SU-DHL-6 (cell line): Measurements from ENCODE around the gene NTHL1.

Experiments used
- H2AFZ ChIP-seq: fragments of 200-600 bp; sonication (generic); 2 replicates; pipeline ENCODE4 v1.6.1; 2014; ENCODE audit warnings: low read depth, mild to moderate bottlenecking, moderate library complexity, mixed read lengths, antibody characterized with exemption, low read length; ENCODE audit not compliant: severe bottlenecking
- H3F3A ChIP-seq: fragments of 200-600 bp; shearing (Covaris generic); 2 replicates; pipeline ENCODE4 v1.6.0; 2016; ENCODE audit warnings: antibody characterized with exemption, mild to moderate bottlenecking; ENCODE audit not compliant: insufficient read depth
- H3K27ac ChIP-seq: fragments of 200-600 bp; sonication (generic); 2 replicates; pipeline ENCODE4 v1.5.1; 2016; ENCODE audit warnings: low read depth, mild to moderate bottlenecking, low read length, moderate library complexity, mixed read lengths
- H3K27me3 ChIP-seq: fragments of 200-600 bp; sonication (generic), shearing (Covaris generic); 2 replicates; pipeline ENCODE4 v1.6.0; 2014; ENCODE audit warnings: mild to moderate bottlenecking, low read length
- H3K36me3 ChIP-seq: fragments of 200-600 bp; sonication (generic); 2 replicates; pipeline ENCODE4 v1.6.1; 2014; ENCODE audit warnings: mild to moderate bottlenecking, low read length, mixed read lengths
- H3K4me2 ChIP-seq: fragments of 300-600, 200-600 bp; shearing (Covaris generic), sonication (generic); 2 replicates; pipeline ENCODE4 v1.6.0; 2014; ENCODE audit warnings: low read length, low read depth, mild to moderate bottlenecking; ENCODE audit not compliant: poor library complexity, severe bottlenecking
- H3K4me3 ChIP-seq: fragments of 200-600 bp; sonication (generic); 2 replicates; pipeline ENCODE4 v1.5.1; 2014; ENCODE audit warnings: antibody characterized with exemption, low read length, mild to moderate bottlenecking, mixed read lengths; ENCODE audit not compliant: insufficient read depth, poor library complexity, severe bottlenecking
- H3K79me2 ChIP-seq: fragments of 200-600 bp; sonication (generic); 2 replicates; pipeline ENCODE4 v1.6.1; 2014; ENCODE audit warnings: mild to moderate bottlenecking, low read length, moderate library complexity; ENCODE audit not compliant: insufficient read depth
- H3K9ac ChIP-seq: fragments of 200-600 bp; sonication (generic); 2 replicates; pipeline ENCODE4 v1.7.0; 2014; ENCODE audit warnings: mild to moderate bottlenecking, low read length
- H3K9me2 ChIP-seq: fragments of 200-600 bp; sonication (generic); replicated peaks from 2 replicates; pipeline ENCODE4 v1.6.1; 2014; ENCODE audit warnings: low read length; ENCODE audit not compliant: insufficient read depth
- H3K9me3 ChIP-seq: fragments of 200-600 bp; sonication (generic); 2 replicates; pipeline ENCODE4 v1.6.1; 2014; ENCODE audit warnings: low read length, mixed read lengths; ENCODE audit not compliant: insufficient read depth
- H4K20me1 ChIP-seq: fragments of 200-600 bp; sonication (generic); 2 replicates; pipeline ENCODE4 v1.6.1; 2014; ENCODE audit warnings: low read depth, mild to moderate bottlenecking, antibody characterized with exemption, low read length, moderate library complexity, mixed read lengths
- CTCF ChIP-seq: fragments of 200-600 bp; sonication (generic); IDR thresholded peaks from one replicate; pipeline ENCODE4 v1.5.1; 2017; ENCODE audit warnings: antibody characterized with exemption, mild to moderate bottlenecking, low read length, moderate library complexity; ENCODE audit not compliant: insufficient read depth, poor library complexity, severe bottlenecking
- EZH2phosphoT487 ChIP-seq: fragments of 200-600 bp; sonication (generic), shearing (Covaris generic); conservative IDR thresholded peaks from 2 replicates; pipeline ENCODE4 v1.6.1; 2018; ENCODE audit warnings: mild to moderate bottlenecking, antibody characterized with exemption, low read length, moderate library complexity, mixed read lengths

NTHL1 gene

DNA sequence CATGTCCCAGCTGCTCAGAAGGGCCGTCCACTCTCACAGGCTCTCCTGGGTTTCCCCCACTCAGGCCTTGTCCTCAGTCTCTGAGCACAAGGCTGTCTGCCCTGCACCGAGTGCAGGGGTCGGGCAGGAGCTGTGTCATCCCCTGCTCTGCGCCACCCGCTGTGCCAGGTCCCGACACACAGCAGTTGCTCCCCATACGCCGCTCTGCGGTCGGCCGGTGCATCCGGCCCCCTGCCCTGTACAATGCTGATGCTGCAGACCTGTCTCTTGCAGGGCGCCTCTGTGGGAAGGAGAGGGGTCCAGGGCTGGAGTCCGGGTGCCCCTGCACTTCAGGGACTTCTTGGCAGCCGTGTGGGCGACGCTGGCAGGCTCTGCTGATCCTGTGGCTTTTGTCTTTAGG is 6.3 kb upstream of the NTHL1 start:
- Histone ChIP-seq H3K79me2 (no peaks in the 10 kb centered on the region), H3K4me3 (no peak overlapping the region), H3K36me3 (no peaks in the 10 kb centered on the region)

GRCh38 chr16:2053211-2053610 is 5.6 kb upstream of the NTHL1 start:
- Histone ChIP-seq H3K27ac (no peak overlapping the region), H4K20me1 (no peaks in the 10 kb centered on the region), H3K9me3 (no peaks in the 10 kb centered on the region), H2AFZ (no peak overlapping the region), H3F3A (no peaks in the 10 kb centered on the region), H3K4me3 (no peak overlapping the region), H3K9ac (no peak overlapping the region), H3K4me2 (no peak overlapping the region), H3K27me3 (no peaks in the 10 kb centered on the region), H3K36me3 (no peaks in the 10 kb centered on the region), H3K79me2 (no peaks in the 10 kb centered on the region; the same call in 1 of the 2 replicates), H3K9me2 (no peaks in the 10 kb centered on the region)
- TF ChIP-seq CTCF (no peak), EZH2phosphoT487 (no peak)

More for the DNA sequence above, 6.3 kb upstream of the NTHL1 start:
- no peaks in the 10 kb centered on the region for H3F3A ChIP-seq
- no peaks in the 10 kb centered on the region for H4K20me1 ChIP-seq
- H3K27ac ChIP-seq, result no peak overlapping the region
- H2AFZ ChIP-seq, result no peak overlapping the region
- H3K27me3 ChIP-seq, result no peaks in the 10 kb centered on the region
- H3K9me3 ChIP-seq, result no peaks in the 10 kb centered on the region
- H3K9me2 ChIP-seq, result no peaks in the 10 kb centered on the region
- TF ChIP-seq EZH2phosphoT487 (no peak), CTCF (no peak)
- no peak overlapping the region for H3K4me2 ChIP-seq
- H3K9ac ChIP-seq, result no peak overlapping the region

- Histone ChIP-seq H4K20me1 (no peaks in the 10 kb centered on the region), H3K79me2 (peaks cover 5% of the 10 kb centered on the region; the same call in 1 of the 2 replicates), H3K36me3 (no peaks in the 10 kb centered on the region), H3K9ac (peak overlapping the region; percentile 75), H2AFZ (peak overlapping the region; percentile 82), H3K27ac (no peak overlapping the region), H3K4me3 (peak overlapping the region; percentile 91), H3F3A (no peaks in the 10 kb centered on the region), H3K4me2 (peak overlapping the region; percentile 86), H3K9me3 (no peaks in the 10 kb centered on the region), H3K9me2 (no peaks in the 10 kb centered on the region), H3K27me3 (no peaks in the 10 kb centered on the region)
- TF ChIP-seq EZH2phosphoT487 (no peak), CTCF (no peak)
Observed at GRCh38 chr16:2048116-2048543, 496 bp upstream of the NTHL1 start.
